T-helper 1 cell treated with Interleukin-12 subunit alpha and Interleukin-12 subunit beta and Interleukin-4 antibody, amounts not matched to agents 30 μg/mL and 1 μg/mL, for 36 hours (primary cell): ENCODE measurements around the gene GNGT2.

ENCODE experiments used
- H3K27ac Mint-ChIP-seq: one replicate; pipeline ENCODE4 v1.8.0; 2021; ENCODE audit warnings: mild to moderate bottlenecking, mixed read lengths
- H3K27me3 Mint-ChIP-seq: one replicate; pipeline ENCODE4 v1.8.0; 2021; ENCODE audit warnings: low read depth, mixed read lengths
- H3K36me3 Mint-ChIP-seq: one replicate; pipeline ENCODE4 v1.8.0; 2021; ENCODE audit warnings: low read depth, mixed read lengths
- H3K4me1 Mint-ChIP-seq: one replicate; pipeline ENCODE4 v1.8.0; 2021; ENCODE audit warnings: low read depth, mixed read lengths
- H3K4me3 Mint-ChIP-seq: one replicate; pipeline ENCODE4 v1.8.0; 2021; ENCODE audit warnings: mild to moderate bottlenecking, moderate library complexity, mixed read lengths
- H3K9me3 Mint-ChIP-seq: one replicate; pipeline ENCODE4 v1.8.0; 2021; ENCODE audit warnings: mixed read lengths

Gene GNGT2

DNA sequence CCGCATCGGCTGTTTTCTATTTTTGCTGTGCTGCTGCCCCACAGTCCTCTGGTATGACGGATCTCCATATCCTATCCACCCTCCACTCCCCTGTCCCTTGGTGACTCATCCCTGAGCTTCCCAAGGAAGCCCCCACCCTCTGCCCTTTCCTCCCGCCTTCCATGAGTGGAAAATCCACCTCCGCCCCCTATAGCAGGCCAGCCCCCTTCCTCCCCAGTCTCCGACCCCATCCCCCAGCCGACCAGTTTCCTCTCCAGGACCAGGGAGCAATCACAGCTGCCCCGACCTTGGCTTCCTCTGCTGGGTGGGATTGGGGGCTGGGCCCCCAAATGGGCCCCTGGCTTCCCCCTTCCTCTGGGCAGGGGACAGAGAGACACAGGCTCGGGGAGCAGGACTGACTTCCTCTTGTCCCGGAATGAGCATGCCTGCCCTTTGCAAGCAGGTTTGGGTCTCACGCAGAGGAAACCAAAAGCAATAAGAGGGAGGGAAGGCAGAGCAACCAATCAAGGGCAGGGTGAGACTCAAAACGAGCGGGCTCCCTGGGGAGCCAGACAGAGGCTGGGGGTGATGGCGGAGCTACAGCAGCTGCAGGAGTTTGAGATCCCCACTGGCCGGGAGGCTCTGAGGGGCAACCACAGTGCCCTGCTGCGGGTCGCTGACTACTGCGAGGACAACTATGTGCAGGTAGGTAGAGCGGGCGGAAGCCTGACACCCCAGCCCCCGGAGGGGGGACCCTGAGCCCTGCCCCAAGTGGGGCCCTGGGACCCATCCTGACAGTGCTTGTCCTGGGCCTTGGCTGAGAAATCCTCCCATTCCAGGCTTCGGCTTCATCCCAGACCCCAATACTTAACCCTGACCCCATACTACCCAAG, at the start of gene GNGT2, which contains the start of gene ABI3:
GNGT2 (minus strand) TSS at position 417 of the 872 bp plus-strand sequence. CDS start 3,152 bp downstream, outside the sequence.
ABI3 (plus strand) TSS at position 550 of the 872 bp plus-strand sequence; CDS start at position 568, 18 bp downstream.
- no peaks in the 10 kb centered on the region for H3K9me3 Mint-ChIP-seq

GRCh38 chr17:49259663-49260010, 49.3 kb upstream of the GNGT2 start:
- Mint-ChIP-seq H3K27ac (no peak overlapping the region), H3K4me3 (peak overlapping the region; percentile 79), H3K27me3 (peaks cover 22% of the 10 kb centered on the region), H3K9me3 (no peaks in the 10 kb centered on the region), H3K4me1 (peaks cover 11% of the 10 kb centered on the region), H3K36me3 (no peaks in the 10 kb centered on the region)

More for the DNA sequence above, at the start of gene GNGT2, which contains the start of gene ABI3:
- Mint-ChIP-seq H3K4me3 (peak within 1 kb of the TSS; percentile 96), H3K27ac (peak within 1 kb of the TSS; percentile 88), H3K27me3 (no peaks in the 10 kb centered on the region), H3K36me3 (peaks cover 42% of the 10 kb centered on the region), H3K4me1 (peaks cover 56% of the 10 kb centered on the region)

GRCh38 chr17:49258394-49258793, 48.0 kb upstream of the GNGT2 start:
- H3K27ac Mint-ChIP-seq: no peak overlapping the region
- H3K4me1 Mint-ChIP-seq: peaks cover 11% of the 10 kb centered on the region
- no peak overlapping the region for H3K4me3 Mint-ChIP-seq
- H3K36me3 Mint-ChIP-seq: no peaks in the 10 kb centered on the region
- H3K9me3 Mint-ChIP-seq: no peaks in the 10 kb centered on the region
- peaks cover 18% of the 10 kb centered on the region for H3K27me3 Mint-ChIP-seq

GRCh38 chr17:49255125-49255524, 44.8 kb upstream of the GNGT2 start:
- Mint-ChIP-seq H3K9me3 (no peaks in the 10 kb centered on the region), H3K4me1 (peaks cover 3% of the 10 kb centered on the region), H3K27me3 (peaks cover 6% of the 10 kb centered on the region), H3K36me3 (no peaks in the 10 kb centered on the region), H3K27ac (no peak overlapping the region), H3K4me3 (no peak overlapping the region)

DNA sequence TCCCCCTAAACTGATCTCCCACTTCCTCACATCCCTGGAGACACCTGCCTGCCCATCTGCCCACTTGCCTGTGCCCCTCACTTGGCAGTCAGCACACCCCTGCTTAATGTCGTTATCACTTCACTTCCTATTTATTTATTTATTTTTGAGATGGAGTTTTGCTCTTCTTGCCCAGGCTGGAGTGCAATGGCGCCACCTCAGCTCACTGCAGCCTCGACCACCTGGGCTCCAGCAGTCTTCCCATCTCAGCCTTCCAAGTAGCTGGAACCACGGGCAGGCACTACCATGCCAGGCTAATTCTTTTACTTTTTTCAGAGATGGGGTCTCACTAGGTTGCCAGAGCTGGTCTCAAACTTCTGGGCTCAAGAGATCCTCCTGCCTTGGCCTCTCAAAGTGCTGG, 43.7 kb upstream of the GNGT2 start:
- Mint-ChIP-seq H3K4me3 (no peak overlapping the region), H3K27ac (no peak overlapping the region), H3K4me1 (no peaks in the 10 kb centered on the region)

DNA sequence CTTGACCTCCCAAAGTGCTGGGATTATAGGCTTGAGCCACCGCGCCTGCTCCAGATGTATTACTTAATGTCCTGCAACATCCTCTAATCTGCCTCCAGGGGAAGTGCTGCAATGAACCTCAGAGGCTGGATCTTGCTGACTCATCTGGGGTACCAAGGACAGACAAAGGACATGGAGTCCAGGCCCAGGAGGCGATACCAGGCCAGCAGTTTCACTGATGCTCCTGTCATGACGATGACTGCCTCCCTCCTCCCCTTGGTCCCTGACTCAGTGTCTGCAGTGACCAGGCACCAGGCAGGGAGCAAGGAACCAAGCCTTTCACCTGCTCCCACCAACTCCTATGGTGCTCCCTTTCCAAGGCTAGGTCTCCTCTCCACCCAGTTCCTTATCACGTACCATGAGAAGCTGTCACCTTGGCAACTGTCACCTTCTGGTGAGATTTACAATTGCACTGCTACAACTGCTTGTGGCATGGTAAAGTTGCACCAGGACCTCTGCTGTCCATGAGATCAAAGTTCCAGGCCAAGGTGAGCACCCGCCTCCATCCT, 41.8 kb upstream of the GNGT2 start:
- Mint-ChIP-seq H3K4me3 (no peak overlapping the region), H3K27ac (no peak overlapping the region), H3K4me1 (no peaks in the 10 kb centered on the region), H3K9me3 (no peaks in the 10 kb centered on the region), H3K36me3 (no peaks in the 10 kb centered on the region), H3K27me3 (peaks cover 4% of the 10 kb centered on the region)

More for the DNA sequence above, 43.7 kb upstream of the GNGT2 start:
- Mint-ChIP-seq H3K36me3 (no peaks in the 10 kb centered on the region), H3K27me3 (peaks cover 8% of the 10 kb centered on the region), H3K9me3 (no peaks in the 10 kb centered on the region)

GRCh38 chr17:49249890-49250522, 39.6 kb upstream of the GNGT2 start:
- Mint-ChIP-seq H3K36me3 (no peaks in the 10 kb centered on the region), H3K9me3 (no peaks in the 10 kb centered on the region), H3K27me3 (peaks cover 4% of the 10 kb centered on the region), H3K4me3 (no peak overlapping the region), H3K27ac (no peak overlapping the region), H3K4me1 (no peaks in the 10 kb centered on the region)

DNA sequence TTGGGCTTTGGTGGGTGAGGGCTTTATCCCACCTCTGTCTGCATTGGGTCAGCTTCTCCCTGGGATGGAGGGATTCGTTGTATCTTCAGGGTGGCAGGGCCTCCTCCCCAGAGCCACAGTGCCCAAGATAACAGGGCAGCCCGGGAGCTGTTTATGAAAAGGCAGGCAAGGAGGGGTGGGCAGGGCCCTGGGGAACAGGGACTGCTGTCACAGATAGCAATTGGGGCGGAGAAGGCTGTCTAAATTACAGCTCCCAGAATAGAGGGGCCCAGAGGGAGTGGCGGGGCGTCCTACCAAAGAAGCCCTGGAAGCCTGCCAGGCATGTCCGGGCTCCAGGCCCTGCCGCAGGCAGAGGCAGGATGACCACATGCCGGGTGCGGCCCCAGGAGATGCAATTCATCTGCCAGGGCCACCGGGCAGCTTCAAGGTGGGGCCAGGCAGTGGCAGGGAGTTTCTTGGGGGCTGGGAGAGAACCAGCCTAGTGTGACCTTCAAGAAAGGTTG, 39.0 kb upstream of the GNGT2 start:
- no peak overlapping the region for H3K27ac Mint-ChIP-seq
- no peaks in the 10 kb centered on the region for H3K9me3 Mint-ChIP-seq
- H3K36me3 Mint-ChIP-seq: no peaks in the 10 kb centered on the region
- no peak overlapping the region for H3K4me3 Mint-ChIP-seq
- no peaks in the 10 kb centered on the region for H3K4me1 Mint-ChIP-seq
- peaks cover 4% of the 10 kb centered on the region for H3K27me3 Mint-ChIP-seq

DNA sequence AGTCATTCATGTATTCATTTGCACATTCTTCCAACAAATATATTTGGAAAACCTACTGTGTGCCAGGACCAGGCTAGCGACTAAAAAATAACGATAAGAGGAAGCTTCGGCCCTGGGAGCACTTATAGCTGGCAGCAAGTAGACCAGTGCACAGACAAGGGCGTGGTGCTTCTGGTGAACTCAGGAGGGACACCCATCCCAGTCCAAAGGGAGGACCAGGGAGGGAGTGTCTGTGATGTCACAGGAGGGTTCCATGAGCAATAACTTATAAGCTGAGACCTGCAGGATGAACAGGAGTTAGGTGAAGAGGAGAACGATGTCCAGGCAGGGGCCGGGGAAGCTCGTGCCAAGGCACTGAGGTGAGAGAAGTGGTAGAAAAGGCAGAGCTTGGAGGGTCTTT, 37.6 kb upstream of the GNGT2 start:
- Mint-ChIP-seq H3K4me1 (no peaks in the 10 kb centered on the region), H3K27ac (no peak overlapping the region), H3K4me3 (no peak overlapping the region), H3K27me3 (peaks cover 4% of the 10 kb centered on the region), H3K36me3 (no peaks in the 10 kb centered on the region), H3K9me3 (no peaks in the 10 kb centered on the region)

- H3K36me3 Mint-ChIP-seq: no peaks in the 10 kb centered on the region
- no peaks in the 10 kb centered on the region for H3K9me3 Mint-ChIP-seq
- H3K4me1 Mint-ChIP-seq: no peaks in the 10 kb centered on the region
- peaks cover 4% of the 10 kb centered on the region for H3K27me3 Mint-ChIP-seq
- H3K27ac Mint-ChIP-seq: no peak overlapping the region
- H3K4me3 Mint-ChIP-seq: no peak overlapping the region
Measured at GRCh38 chr17:49244839-49245238, 34.5 kb upstream of the GNGT2 start.

DNA sequence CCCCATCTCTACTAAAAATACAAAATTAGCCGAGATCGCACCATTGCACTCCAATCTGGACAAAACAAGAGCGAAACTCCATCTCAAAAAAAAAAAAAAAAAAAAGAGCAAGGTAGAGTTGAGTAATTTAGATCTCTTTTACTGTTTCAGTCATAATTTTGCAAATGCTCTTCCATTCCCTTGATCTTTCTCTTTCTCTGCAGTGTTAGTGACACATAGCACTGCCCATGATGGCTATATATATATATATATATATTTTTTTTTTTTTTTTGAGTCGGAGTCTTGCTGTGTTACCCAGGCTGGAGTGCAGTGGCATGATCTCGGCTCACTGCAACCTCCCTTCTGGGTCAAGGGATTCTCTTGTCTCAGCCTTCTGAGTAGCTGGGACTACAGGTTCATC, 32.4 kb upstream of the GNGT2 start:
- Mint-ChIP-seq H3K4me1 (no peaks in the 10 kb centered on the region), H3K27me3 (peaks cover 9% of the 10 kb centered on the region), H3K36me3 (no peaks in the 10 kb centered on the region), H3K4me3 (no peak overlapping the region), H3K27ac (no peak overlapping the region), H3K9me3 (no peaks in the 10 kb centered on the region)

DNA sequence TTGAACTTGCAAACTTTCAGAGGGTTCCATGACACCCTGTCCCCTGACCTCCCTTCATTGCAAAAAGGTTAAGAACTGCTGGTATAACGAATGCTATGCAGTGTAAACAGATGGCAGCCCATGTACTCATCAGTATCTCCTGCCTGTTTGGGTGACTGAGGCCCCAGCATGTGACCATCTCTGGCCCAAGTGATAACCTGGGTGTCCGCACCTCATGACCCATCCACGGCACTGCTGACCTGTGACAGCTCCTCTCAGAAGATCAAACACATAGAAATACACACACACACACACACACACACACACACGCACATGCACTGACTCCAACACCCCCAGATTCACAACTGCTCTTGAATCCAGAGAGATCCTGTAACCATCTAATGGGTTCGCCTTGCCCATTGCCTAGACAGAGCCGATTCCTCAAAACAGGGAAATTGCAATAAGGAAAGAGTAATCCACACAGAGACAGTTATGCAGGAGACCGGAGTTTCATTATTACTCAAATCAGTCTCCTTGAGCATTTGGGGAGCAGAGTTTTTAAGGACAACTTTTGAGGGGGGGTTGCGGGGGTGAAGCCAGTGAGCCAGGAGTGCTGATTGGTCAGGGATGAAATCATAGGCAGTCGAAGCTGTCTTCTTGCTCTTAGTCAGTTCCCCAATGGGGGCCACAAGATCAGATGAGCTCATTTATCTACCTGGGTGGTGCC, 31.5 kb upstream of the GNGT2 start:
- Mint-ChIP-seq H3K4me3 (no peak overlapping the region), H3K36me3 (no peaks in the 10 kb centered on the region), H3K9me3 (no peaks in the 10 kb centered on the region), H3K27ac (no peak overlapping the region), H3K4me1 (no peaks in the 10 kb centered on the region), H3K27me3 (peaks cover 14% of the 10 kb centered on the region)

DNA sequence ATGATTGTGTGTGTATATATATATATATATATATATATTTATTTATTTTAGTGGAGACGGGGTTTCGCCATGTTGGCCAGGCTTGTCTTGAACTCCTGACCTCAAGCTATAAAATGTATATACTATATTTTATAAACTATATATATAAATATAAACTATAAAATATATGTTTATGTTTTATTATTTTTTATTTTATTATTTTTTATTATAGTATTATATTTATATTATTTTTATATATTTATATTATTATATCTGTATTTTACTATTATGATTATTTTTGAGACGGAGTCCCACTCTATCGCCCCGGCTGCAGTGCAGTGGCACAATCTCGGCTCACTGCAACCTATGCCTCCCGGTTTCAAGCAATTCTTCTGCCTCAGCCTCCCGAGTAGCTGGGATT, 30.7 kb upstream of the GNGT2 start:
- no peak overlapping the region for H3K4me3 Mint-ChIP-seq
- H3K36me3 Mint-ChIP-seq: no peaks in the 10 kb centered on the region
- H3K27ac Mint-ChIP-seq: no peak overlapping the region
- peaks cover under 1% of the 10 kb centered on the region for H3K4me1 Mint-ChIP-seq
- H3K27me3 Mint-ChIP-seq: peaks cover 17% of the 10 kb centered on the region
- H3K9me3 Mint-ChIP-seq: no peaks in the 10 kb centered on the region

- H3K9me3 Mint-ChIP-seq: no peaks in the 10 kb centered on the region
- H3K36me3 Mint-ChIP-seq: no peaks in the 10 kb centered on the region
Measured at GRCh38 chr17:49240619-49241018, 30.2 kb upstream of the GNGT2 start.

More at GRCh38 chr17:49240619-49241018, 30.2 kb upstream of the GNGT2 start:
- H3K4me3 Mint-ChIP-seq: no peak overlapping the region
- no peak overlapping the region for H3K27ac Mint-ChIP-seq
- peaks cover 17% of the 10 kb centered on the region for H3K27me3 Mint-ChIP-seq
- H3K4me1 Mint-ChIP-seq: peaks cover 2% of the 10 kb centered on the region
